Colonic mucosa (tissue), 4 donors: ENCODE results near the gene EPHA1. TPM values are rescaled to one million over a fixed set of nuclear protein-coding genes. Genes with fewer than 3 reads are reported as not detected.

Experiments used
- DNase-seq: peaks from one replicate; pipeline ENCODE4 v3.0.0-alpha.2; 2020
- H3K27ac ChIP-seq: fragments of 200-600 bp; one replicate; pipeline ENCODE4 v1.8.0; 2021
- H3K27me3 ChIP-seq: fragments of 200-600 bp; one replicate; pipeline ENCODE4 v1.8.0; 2021
- H3K36me3 ChIP-seq: fragments of 200-600 bp; one replicate; pipeline ENCODE4 v1.8.0; 2021
- H3K4me1 ChIP-seq: fragments of 200-600 bp; one replicate; pipeline ENCODE4 v1.8.0; 2021; ENCODE audit warnings: mild to moderate bottlenecking
- H3K4me3 ChIP-seq: fragments of 200-600 bp; one replicate; pipeline ENCODE4 v1.8.0; 2021
- H3K9ac ChIP-seq, 2 donors: one replicate each; pipeline ENCODE4 v1.7.0; 2013; ENCODE audit warnings: control low read depth in 2 of 2, low read depth in 2 of 2, low read length in 2 of 2
- H3K9me3 ChIP-seq: fragments of 200-600 bp; one replicate; pipeline ENCODE4 v1.8.0; 2021
- CTCF ChIP-seq: fragments of 200-600 bp; IDR thresholded peaks from one replicate; pipeline ENCODE4 v1.8.0; 2022; ENCODE audit warnings: antibody characterized with exemption, mild to moderate bottlenecking
- intact Hi-C: fragments of 100-400 bp; cut with DNase I; formaldehyde crosslinking; loops from one replicate; pipeline ENCODE4 v1.14.1; 2022
- total RNA-seq, 2 donors: library from RNA; stranded (reverse); fragmentation: NEBNext Ultra II Directional in 1 of 2; extraction: Animal tissue kit (Norgen Biotek cat#: 25700) in 1 of 2; gene quantifications; one replicate each; pipeline ENCODE4 v1.2.1, GENCODE V29; 2021
- donor health status: healthy.
- donor health status: DM: no; HTN: no; CAD: no.
- donor health status: DM: no; HTN: no; CAD: no.

The EPHA1 gene
- total RNA-seq, 2 donors from 2014 or later, result 16.0 to 18.4 TPM

- no peak for TF ChIP-seq CTCF
- peaks cover 6% of the 10 kb centered on the region for H3K4me1 ChIP-seq
- H3K36me3 ChIP-seq, result no peaks in the 10 kb centered on the region
- no peaks in the 10 kb centered on the region for H3K9me3 ChIP-seq
- H3K9ac ChIP-seq, result no peak overlapping the region
- no peaks in the 10 kb centered on the region for H3K27me3 ChIP-seq
- intact Hi-C loops, result loop anchor here (10.0 kb wide), 1 partner anchor 124 kb away; the partner anchor contains the start of gene GSTK1
- no peak for DNase-seq
- no peak overlapping the region for H3K27ac ChIP-seq
- no peak overlapping the region for H3K4me3 ChIP-seq
Measured at GRCh38 chr7:143388491-143389101, 20.1 kb downstream of the EPHA1 start.

- H3K27ac ChIP-seq, result no peak overlapping the region
- no peak overlapping the region for H3K9ac ChIP-seq
- no peaks in the 10 kb centered on the region for H3K27me3 ChIP-seq
- H3K4me3 ChIP-seq, result no peak overlapping the region
- no peaks in the 10 kb centered on the region for H3K36me3 ChIP-seq
- no peaks in the 10 kb centered on the region for H3K9me3 ChIP-seq
- DNase-seq, result no peak
- no peak for TF ChIP-seq CTCF
- intact Hi-C loops, result loop anchor here (10.0 kb wide), 1 partner anchor 123 kb away; the partner anchor contains the start of gene GSTK1
- peaks cover 6% of the 10 kb centered on the region for H3K4me1 ChIP-seq
Measured at GRCh38 chr7:143388051-143388450, 20.6 kb downstream of the EPHA1 start.

GRCh38 chr7:143387156-143387975 lies 21.3 kb downstream of the EPHA1 start:
- DNase-seq, result no peak
- H3K4me1 ChIP-seq, result peaks cover 12% of the 10 kb centered on the region
- no peak overlapping the region for H3K4me3 ChIP-seq
- H3K9me3 ChIP-seq, result no peaks in the 10 kb centered on the region
- H3K9ac ChIP-seq, result no peak overlapping the region
- intact Hi-C loops, result loop anchor here (10.0 kb wide), 1 partner anchor 123 kb away; the partner anchor contains the start of gene GSTK1
- H3K27ac ChIP-seq, result no peak overlapping the region
- H3K36me3 ChIP-seq, result no peaks in the 10 kb centered on the region
- no peaks in the 10 kb centered on the region for H3K27me3 ChIP-seq
- TF ChIP-seq CTCF, result no peak

- H3K27me3 ChIP-seq, result no peaks in the 10 kb centered on the region
Measured at GRCh38 chr7:143385891-143386781, 22.5 kb downstream of the EPHA1 start.

More at GRCh38 chr7:143385891-143386781, 22.5 kb downstream of the EPHA1 start:
- no peak overlapping the region for H3K9ac ChIP-seq
- H3K36me3 ChIP-seq, result no peaks in the 10 kb centered on the region
- no peak overlapping the region for H3K4me3 ChIP-seq
- DNase-seq, result no peak
- TF ChIP-seq CTCF, result no peak
- H3K9me3 ChIP-seq, result no peaks in the 10 kb centered on the region
- H3K4me1 ChIP-seq, result peaks cover 7% of the 10 kb centered on the region
- intact Hi-C loops, result loop anchor here (10.0 kb wide), 1 partner anchor 121 kb away; the partner anchor contains the start of gene GSTK1
- no peak overlapping the region for H3K27ac ChIP-seq
